ENCODE results near the gene KIRREL3.

DNA sequence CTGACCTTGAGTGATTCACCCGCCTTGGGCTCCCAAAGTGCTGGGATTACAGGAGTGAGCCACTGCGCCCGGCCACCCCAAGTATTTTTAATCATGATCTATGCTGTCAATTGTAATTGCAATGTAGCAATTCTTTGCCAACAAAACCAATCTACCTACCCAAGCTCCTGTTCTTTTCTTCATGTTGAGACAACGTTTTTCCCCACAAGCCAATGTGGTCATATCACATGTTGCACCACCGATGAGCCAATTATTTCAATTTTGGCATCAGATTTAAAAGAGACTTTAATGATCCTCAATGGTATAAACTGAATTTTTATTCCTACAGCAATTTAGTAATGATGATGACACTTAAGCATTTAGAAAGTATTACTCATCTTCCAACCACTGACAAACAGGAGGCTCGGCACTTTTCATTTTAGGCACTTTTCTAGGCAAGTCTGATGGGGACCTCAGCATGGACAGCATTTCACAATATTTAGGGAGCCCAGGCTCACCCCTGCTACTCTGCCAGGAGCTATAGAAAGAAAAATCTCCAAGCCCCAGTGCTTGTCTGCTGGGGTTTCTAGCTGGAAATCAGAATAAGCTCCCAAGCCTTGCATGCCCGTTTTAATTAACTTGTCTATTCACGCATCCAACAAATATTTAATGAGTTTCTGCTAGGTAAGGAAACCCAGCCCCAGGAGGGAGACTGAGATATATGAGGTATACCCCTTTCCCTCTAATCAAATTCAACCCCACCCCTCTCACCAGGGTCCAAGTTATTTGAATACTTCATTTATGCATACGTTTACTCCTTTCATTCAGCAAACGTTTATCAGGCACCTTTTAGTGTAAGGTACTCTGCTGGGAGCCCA, 353.6 kb downstream of the KIRREL3 start:
- TF ChIP-seq GATA3 (IDR thresholded peaks at IDR 0.05; ENCODE audit: low read depth, low read length) (no peak), GATA2 (IDR thresholded peaks at IDR 0.05; ENCODE audit: low read depth, low read length) (no peak)
